Measurements from ENCODE around the gene APOA4. TPM values are rescaled to one million over a fixed set of nuclear protein-coding genes. Genes with fewer than 3 reads are reported as not detected.

APOA4 gene
- total RNA-seq, 6 experiments from 2014 or later: not detected

DNA sequence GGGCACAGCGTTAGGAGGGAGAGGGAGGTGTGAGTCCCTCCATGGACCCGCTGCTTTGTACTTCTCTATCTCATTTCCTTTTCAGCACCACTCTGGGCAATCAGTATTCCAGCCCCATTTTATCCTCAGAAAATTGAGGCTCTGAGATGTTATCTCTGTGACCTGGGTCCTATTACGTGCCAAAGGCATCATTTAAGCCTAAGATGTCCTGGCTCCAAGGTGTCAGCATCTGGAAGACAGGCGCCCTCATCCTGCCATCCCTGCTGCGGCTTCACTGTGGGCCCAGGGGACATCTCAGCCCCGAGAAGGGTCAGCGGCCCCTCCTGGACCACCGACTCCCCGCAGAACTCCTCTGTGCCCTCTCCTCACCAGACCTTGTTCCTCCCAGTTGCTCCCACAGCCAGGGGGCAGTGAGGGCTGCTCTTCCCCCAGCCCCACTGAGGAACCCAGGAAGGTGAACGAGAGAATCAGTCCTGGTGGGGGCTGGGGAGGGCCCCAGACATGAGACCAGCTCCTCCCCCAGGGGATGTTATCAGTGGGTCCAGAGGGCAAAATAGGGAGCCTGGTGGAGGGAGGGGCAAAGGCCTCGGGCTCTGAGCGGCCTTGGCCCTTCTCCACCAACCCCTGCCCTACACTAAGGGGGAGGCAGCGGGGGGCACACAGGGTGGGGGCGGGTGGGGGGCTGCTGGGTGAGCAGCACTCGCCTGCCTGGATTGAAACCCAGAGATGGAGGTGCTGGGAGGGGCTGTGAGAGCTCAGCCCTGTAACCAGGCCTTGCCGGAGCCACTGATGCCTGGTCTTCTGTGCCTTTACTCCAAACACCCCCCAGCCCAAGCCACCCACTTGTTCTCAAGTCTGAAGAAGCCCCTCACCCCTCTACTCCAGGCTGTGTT lies 5.8 kb upstream of the APOA4 start:
- Mint-ChIP-seq H3K9me3 (no peaks in the 10 kb centered on the region), H3K4me3 (no peak overlapping the region), H3K27me3 (ENCODE audit: insufficient read depth) (peaks cover 10% of the 10 kb centered on the region), H3K36me3 (ENCODE audit: low read depth) (no peaks in the 10 kb centered on the region), H3K27ac (no peak overlapping the region), H3K4me1 (ENCODE audit: low read depth) (no peaks in the 10 kb centered on the region)
- DNase-seq: no peak
- TF ChIP-seq, protein P1, sequence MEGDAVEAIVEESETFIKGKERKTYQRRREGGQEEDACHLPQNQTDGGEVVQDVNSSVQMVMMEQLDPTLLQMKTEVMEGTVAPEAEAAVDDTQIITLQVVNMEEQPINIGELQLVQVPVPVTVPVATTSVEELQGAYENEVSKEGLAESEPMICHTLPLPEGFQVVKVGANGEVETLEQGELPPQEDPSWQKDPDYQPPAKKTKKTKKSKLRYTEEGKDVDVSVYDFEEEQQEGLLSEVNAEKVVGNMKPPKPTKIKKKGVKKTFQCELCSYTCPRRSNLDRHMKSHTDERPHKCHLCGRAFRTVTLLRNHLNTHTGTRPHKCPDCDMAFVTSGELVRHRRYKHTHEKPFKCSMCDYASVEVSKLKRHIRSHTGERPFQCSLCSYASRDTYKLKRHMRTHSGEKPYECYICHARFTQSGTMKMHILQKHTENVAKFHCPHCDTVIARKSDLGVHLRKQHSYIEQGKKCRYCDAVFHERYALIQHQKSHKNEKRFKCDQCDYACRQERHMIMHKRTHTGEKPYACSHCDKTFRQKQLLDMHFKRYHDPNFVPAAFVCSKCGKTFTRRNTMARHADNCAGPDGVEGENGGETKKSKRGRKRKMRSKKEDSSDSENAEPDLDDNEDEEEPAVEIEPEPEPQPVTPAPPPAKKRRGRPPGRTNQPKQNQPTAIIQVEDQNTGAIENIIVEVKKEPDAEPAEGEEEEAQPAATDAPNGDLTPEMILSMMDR (IDR thresholded peaks at IDR 0.05): no peak; the same call in 1 of the 2 replicates

DNA sequence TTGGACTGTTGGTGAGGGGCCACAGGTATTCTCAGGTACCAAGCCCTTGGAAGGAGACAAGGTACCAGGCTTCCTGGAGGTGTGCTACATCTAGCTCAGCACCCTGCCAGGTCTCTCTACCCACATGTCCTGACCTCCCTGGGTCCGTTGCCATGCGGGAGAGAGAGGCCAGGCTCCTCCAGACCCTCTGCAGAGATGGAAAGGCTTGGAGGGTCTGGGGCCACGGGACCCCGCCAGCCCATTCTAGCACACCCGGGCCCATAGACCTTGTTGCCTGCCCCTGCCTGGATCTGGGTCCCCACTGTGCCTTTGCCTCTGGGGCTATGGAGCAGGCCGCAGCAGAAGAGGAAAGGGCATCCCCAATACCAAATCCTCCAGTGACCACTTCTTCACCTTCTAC lies 4.4 kb upstream of the APOA4 start:
- peaks cover 15% of the 10 kb centered on the region for H3K27me3 Mint-ChIP-seq (ENCODE audit: insufficient read depth)

DNA sequence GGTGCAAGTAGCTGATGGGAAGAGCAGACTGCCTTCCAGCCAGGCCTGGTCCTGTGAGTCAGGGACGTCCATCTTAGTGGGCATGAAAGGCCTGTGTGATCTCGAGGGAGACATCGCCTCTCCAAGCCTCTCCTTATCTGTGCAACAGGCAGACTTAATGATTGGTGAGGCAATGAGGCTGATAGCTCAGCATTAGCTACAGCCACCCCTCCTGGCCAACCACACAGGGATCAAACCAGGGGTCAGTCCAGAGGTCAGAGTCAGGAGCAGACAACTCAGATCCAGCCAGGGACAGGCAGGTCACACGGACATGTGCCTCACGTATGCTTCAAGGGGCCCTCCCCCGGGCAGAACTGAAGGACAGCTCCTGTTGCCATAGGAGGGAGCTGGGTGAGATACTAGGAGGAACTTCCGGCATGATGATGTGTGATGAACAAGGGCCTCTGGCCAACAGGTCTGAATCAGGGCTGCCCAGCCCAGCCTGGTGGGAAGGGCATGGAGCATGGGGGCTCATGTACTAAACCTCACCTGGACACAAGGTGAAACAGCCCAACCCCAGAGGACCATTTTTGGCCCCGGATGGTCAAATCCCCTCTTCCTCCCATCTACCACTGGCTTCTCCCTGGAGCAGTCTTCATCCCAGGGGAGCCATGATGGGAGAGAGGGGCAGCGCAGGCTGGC lies 3.8 kb upstream of the APOA4 start:
- Mint-ChIP-seq H3K9me3 (no peaks in the 10 kb centered on the region), H3K27ac (no peak overlapping the region), H3K36me3 (ENCODE audit: low read depth) (no peaks in the 10 kb centered on the region), H3K27me3 (ENCODE audit: insufficient read depth) (peaks cover 11% of the 10 kb centered on the region), H3K4me1 (ENCODE audit: low read depth) (no peaks in the 10 kb centered on the region), H3K4me3 (no peak overlapping the region)
- TF ChIP-seq, protein P1 (IDR thresholded peaks at IDR 0.05): no peak
- DNase-seq: no peak

More for the DNA sequence above, 4.4 kb upstream of the APOA4 start:
- no peaks in the 10 kb centered on the region for H3K36me3 Mint-ChIP-seq (ENCODE audit: low read depth)
- H3K4me1 Mint-ChIP-seq (ENCODE audit: low read depth): no peaks in the 10 kb centered on the region
- TF ChIP-seq, protein P1 (IDR thresholded peaks at IDR 0.05): no peak
- no peak for DNase-seq
- H3K27ac Mint-ChIP-seq: no peak overlapping the region
- H3K9me3 Mint-ChIP-seq: no peaks in the 10 kb centered on the region
- no peak overlapping the region for H3K4me3 Mint-ChIP-seq

DNA sequence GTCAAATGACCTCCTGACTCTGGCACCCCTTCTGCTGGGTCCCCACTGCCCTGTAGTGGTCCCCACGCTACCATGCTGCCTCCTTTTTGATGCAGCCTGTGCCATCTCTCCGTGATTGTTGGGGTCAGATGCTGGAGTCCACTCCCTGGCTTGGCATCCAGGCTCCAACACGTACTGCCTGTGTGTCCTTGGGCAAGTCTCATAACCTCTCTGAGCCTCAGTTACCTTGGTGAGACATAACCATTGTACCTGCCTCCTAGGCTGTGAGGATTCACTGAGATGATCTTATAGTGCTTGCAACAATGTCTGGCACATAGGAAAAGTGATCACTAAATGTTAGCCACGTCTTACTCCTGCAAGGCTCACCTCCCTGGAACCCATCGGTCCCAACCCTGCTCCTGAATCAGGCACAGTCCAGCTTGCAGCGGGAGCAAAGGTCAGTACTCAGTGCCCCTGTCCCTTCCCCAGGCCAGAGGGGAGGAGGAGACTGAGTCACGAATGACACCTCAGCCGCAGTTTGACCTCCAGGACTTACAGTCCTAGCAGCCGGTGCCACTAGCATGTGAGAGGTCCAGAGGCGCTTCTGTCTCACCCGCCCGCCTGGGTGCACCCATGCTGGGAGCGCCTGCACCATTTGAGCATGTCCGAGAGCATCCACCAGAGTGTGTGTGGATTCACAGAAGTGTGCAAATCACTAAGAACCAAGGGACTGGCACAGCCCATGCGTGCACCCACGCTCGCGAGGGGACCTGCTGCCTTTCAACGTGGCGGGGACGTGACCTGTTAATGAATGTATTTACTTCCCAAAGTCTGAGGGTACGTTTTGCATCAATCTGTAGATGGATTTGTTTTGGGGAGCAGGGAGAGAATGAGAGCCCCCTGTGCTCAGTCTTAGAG lies 3.0 kb upstream of the APOA4 start:
- Mint-ChIP-seq H3K4me1 (ENCODE audit: low read depth) (no peaks in the 10 kb centered on the region), H3K36me3 (ENCODE audit: low read depth) (no peaks in the 10 kb centered on the region), H3K27me3 (ENCODE audit: insufficient read depth) (peaks cover 14% of the 10 kb centered on the region), H3K9me3 (no peaks in the 10 kb centered on the region), H3K4me3 (no peak overlapping the region), H3K27ac (no peak overlapping the region)
- no peak for DNase-seq
- TF ChIP-seq, protein P1 (IDR thresholded peaks at IDR 0.05): no peak

DNA sequence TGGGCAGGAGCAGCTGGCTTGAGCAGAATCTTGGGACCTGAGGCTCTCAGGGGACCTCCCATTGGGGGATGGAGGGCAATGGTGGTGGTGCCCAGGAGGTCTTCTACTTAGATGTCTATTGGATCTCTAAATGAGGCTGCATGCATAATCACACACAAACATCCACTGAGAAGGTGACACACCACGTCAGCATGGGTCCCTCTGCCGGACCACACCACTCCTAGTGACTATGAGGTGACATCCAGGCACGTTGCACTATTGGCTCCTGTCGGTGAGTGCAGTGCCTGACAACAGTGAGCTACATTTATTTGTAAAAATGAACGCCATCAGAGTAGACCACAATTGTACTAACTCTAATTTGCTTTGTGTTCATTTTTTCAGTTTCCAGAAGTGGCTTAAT lies 2.3 kb upstream of the APOA4 start:
- Mint-ChIP-seq H3K36me3 (ENCODE audit: low read depth) (no peaks in the 10 kb centered on the region), H3K4me1 (ENCODE audit: low read depth) (no peaks in the 10 kb centered on the region), H3K27me3 (ENCODE audit: insufficient read depth) (peaks cover 15% of the 10 kb centered on the region), H3K27ac (no peak overlapping the region), H3K4me3 (no peak overlapping the region), H3K9me3 (no peaks in the 10 kb centered on the region)
- no peak for DNase-seq
- TF ChIP-seq, protein P1 (IDR thresholded peaks at IDR 0.05): no peak
